HepG2 (cell line): ENCODE measurements around the gene AUTS2. TPM values are rescaled to one million over a fixed set of nuclear protein-coding genes. Genes with fewer than 3 reads are reported as not detected.

Experiments
- ATAC-seq: fragments of 200-7000 bp; cut with Tn5 transposase; 3 replicates; pipeline ENCODE4 v1.9.1; 2020; ENCODE audit warnings: mild to moderate bottlenecking, moderate library complexity
- BruUV-seq: library from RNA; stranded (reverse); fragments of 400-500 nt; replicated peaks from 2 replicates; lab custom pipeline; 2021; lab: Mats Ljungman, UMichigan
- CTCF ChIA-PET: fragments of 300-600 bp; formaldehyde crosslinking; extraction: SDS; loops from one replicate; lab custom pipeline; 2021; ENCODE audit warnings: low total read pairs, inconsistent platforms, low intra/inter-chr PET ratio; lab: Yijun Ruan, JAX
- POLR2A ChIA-PET: fragments of 350-600 bp; sonication (Branson Sonifier 250); formaldehyde crosslinking; loops from one replicate; lab custom pipeline; 2020; ENCODE audit warnings: antibody characterized with exemption, inconsistent platforms; lab: Yijun Ruan, JAX
- DNase-seq: peaks from one replicate; pipeline ENCODE4 v3.0.0-alpha.2; 2015; ENCODE audit warnings: low spot score
- FAIRE-seq: peaks from 3 replicates; lab custom pipeline; 2011; peaks lifted over from hg19 to GRCh38; lab: Jason Lieb, UNC
- H2AFZ ChIP-seq: one replicate; pipeline ENCODE4 v1.6.1; 2011; ENCODE audit warnings: low read length, inconsistent platforms
- H3K27ac ChIP-seq: fragments of 300-600 bp; 3 replicates; pipeline ENCODE4 v1.8.0; 2011; ENCODE audit warnings: mixed run types, mild to moderate bottlenecking, mixed read lengths, low read length, inconsistent platforms; ENCODE audit not compliant: insufficient read depth; ENCODE audit errors: extremely low read length
- H3K27me3 ChIP-seq, 2 experiments: fragments of 200-600 bp in 1 of 2; 2 replicates in 1 of 2; 3 replicates in 1 of 2; pipeline versions ENCODE4 v1.6.0 to v1.8.0; 2011; ENCODE audit warnings: low read length in 2 of 2, mild to moderate bottlenecking in 2 of 2, moderate library complexity in 2 of 2, inconsistent platforms in 1 of 2; ENCODE audit not compliant: insufficient read depth in 2 of 2, control insufficient read depth in 1 of 2
- H3K36me3 ChIP-seq, 2 experiments: fragments of 200-600 bp in 1 of 2; replicated peaks in 1 of 2; 2 replicates in 1 of 2; 3 replicates in 1 of 2; pipeline versions ENCODE4 v1.5.1 to v1.8.0; 2011; ENCODE audit warnings: low read length in 2 of 2, inconsistent platforms in 1 of 2; ENCODE audit not compliant: insufficient read depth in 2 of 2, control insufficient read depth in 1 of 2
- H3K4me1 ChIP-seq: 2 replicates; pipeline ENCODE4 v1.5.1; 2012; ENCODE audit warnings: low read length, inconsistent platforms; ENCODE audit not compliant: insufficient read depth
- H3K4me2 ChIP-seq: 2 replicates; pipeline ENCODE4 v1.6.0; 2011; ENCODE audit warnings: low read depth, low read length, inconsistent platforms
- H3K4me3 ChIP-seq, 3 experiments: fragments of 200-600 bp in 1 of 3; sonication (generic), shearing (Covaris generic) in 1 of 3; replicated peaks in 1 of 3; 2 replicates each; pipeline ENCODE4 v1.5.1; 2011 to 2016; ENCODE audit warnings: low read length in 3 of 3, inconsistent platforms in 2 of 3, low read depth in 2 of 3, mild to moderate bottlenecking in 2 of 3, control low read depth in 1 of 3, mixed read lengths in 1 of 3; ENCODE audit not compliant: insufficient read depth in 1 of 3
- H3K79me2 ChIP-seq: one replicate; pipeline ENCODE4 v1.6.1; 2011; ENCODE audit warnings: low read length, inconsistent platforms; ENCODE audit not compliant: insufficient read depth
- H3K9ac ChIP-seq: 2 replicates; pipeline ENCODE4 v1.6.0; 2011; ENCODE audit warnings: mild to moderate bottlenecking, low read depth, low read length, inconsistent platforms; ENCODE audit not compliant: insufficient read depth
- H3K9me3 ChIP-seq: 2 replicates; pipeline ENCODE4 v1.5.1; 2012; ENCODE audit warnings: mild to moderate bottlenecking, low read length
- H4K20me1 ChIP-seq: 2 replicates; pipeline ENCODE4 v1.6.0; 2011; ENCODE audit warnings: inconsistent platforms, mild to moderate bottlenecking, low read length, moderate library complexity; ENCODE audit not compliant: insufficient read depth
- AGO2 ChIP-seq: fragments of 200-400 bp; formaldehyde crosslinking; optimal IDR thresholded peaks from 2 replicates; pipeline ENCODE3; 2017; ENCODE audit warnings: mild to moderate bottlenecking, low read depth, low read length, moderate library complexity
- AKAP8 ChIP-seq: sonication (generic); formaldehyde crosslinking; IDR thresholded peaks from 2 replicates; pipeline ENCODE4 v1.5.1; 2020; ENCODE audit warnings: mild to moderate bottlenecking, missing genetic modification reagents
- BRF2 ChIP-seq: sonication (generic); formaldehyde crosslinking; IDR thresholded peaks from 2 replicates; pipeline ENCODE4 v1.8.1; 2022; ENCODE audit warnings: mild to moderate bottlenecking, missing genetic modification reagents
- FOSL1 ChIP-seq: sonication (generic); formaldehyde crosslinking; IDR thresholded peaks from 2 replicates; pipeline ENCODE4 v1.9.0; 2021; ENCODE audit warnings: missing genetic modification reagents, borderline replicate concordance
- MEIS1 ChIP-seq: sonication (generic); formaldehyde crosslinking; IDR thresholded peaks from 2 replicates; pipeline ENCODE4 v1.9.0; 2021; ENCODE audit warnings: mild to moderate bottlenecking, missing genetic modification reagents, moderate library complexity, borderline replicate concordance
- NFATC3 ChIP-seq: sonication (generic); formaldehyde crosslinking; IDR thresholded peaks from 2 replicates; pipeline ENCODE4 v1.5.1; 2020; ENCODE audit warnings: mild to moderate bottlenecking, missing genetic modification reagents
- ONECUT2 ChIP-seq: sonication (generic); formaldehyde crosslinking; IDR thresholded peaks from 2 replicates; pipeline ENCODE4 v1.4.0; 2020; ENCODE audit warnings: missing genetic modification reagents
- RBAK ChIP-seq: sonication (generic); formaldehyde crosslinking; IDR thresholded peaks from 2 replicates; pipeline ENCODE4 v1.5.1; 2020; ENCODE audit warnings: mild to moderate bottlenecking, missing genetic modification reagents
- TAF1 ChIP-seq: sonication (generic); formaldehyde crosslinking; IDR thresholded peaks from 2 replicates; pipeline ENCODE4 v1.4.0; 2020; ENCODE audit warnings: missing genetic modification reagents
- WGBS: methylation state at CpG from one replicate; pipeline ENCODE4 v1.1.6; 2017; ENCODE audit warnings: low lambda C conversion rate; 5-methylcytosine and 5-hydroxymethylcytosine counted together
- in situ Hi-C: cut with HindIII; loops from 2 replicates; pipeline ENCODE4 v1.10.0; 2017; ENCODE audit warnings: low pct_unique_long_range_greater_than_20kb; ENCODE audit not compliant: extremely low pct_ligation_motif_present
- intact Hi-C: fragments of 100-400 bp; cut with micrococcal nuclease; formaldehyde crosslinking; loops from one replicate; pipeline ENCODE4 v1.10.0; 2022; ENCODE audit not compliant: unreplicated experiment
- polyA plus RNA-seq, 8 experiments: library from polyadenylated mRNA; depleted of rRNA in 3 of 8; stranded (reverse) in 7 of 8; unstranded in 1 of 8; fragments of >200 nt; fragmentation: Illumina TruSeq in 4 of 8; extraction: Trizol in 4 of 8; gene quantifications; 2 replicates each; pipeline versions ENCODE4 v1.2.1 to v1.2.3, GENCODE V29; 2011 to 2016; ENCODE audit warnings: low read depth in 4 of 8, missing spikeins in 1 of 8, mixed read lengths in 1 of 8; ENCODE audit not compliant: insufficient read depth in 1 of 8
- total RNA-seq, 5 experiments: library from RNA; depleted of rRNA; stranded (reverse); fragments of >200 nt; fragmentation: Illumina TruSeq; extraction: Trizol; gene quantifications; 2 replicates each; pipeline ENCODE4 v1.2.3, GENCODE V29; 2016; ENCODE audit warnings: low read depth in 1 of 5
- TF ChIP-seq, protein P1 (sequence below): sonication (generic); formaldehyde crosslinking; IDR thresholded peaks from 2 replicates; pipeline ENCODE4 v1.4.0; 2020; ENCODE audit warnings: missing genetic modification reagents
- TF ChIP-seq, protein P2 (sequence below): IDR thresholded peaks from 2 replicates; pipeline ENCODE4 v1.6.1; 2012; ENCODE audit warnings: inconsistent platforms
- TF ChIP-seq, protein P3 (sequence below): sonication (generic); formaldehyde crosslinking; IDR thresholded peaks from 2 replicates; pipeline ENCODE4 v1.8.1; 2023; ENCODE audit warnings: mild to moderate bottlenecking, missing genetic modification reagents

AUTS2 gene
- total and polyA plus RNA-seq, 2 of the 13 experiments (the other 11 are each of a cell fraction or from before 2014, with no cell fraction given) = 0.38 TPM; not detected in 1

DNA sequence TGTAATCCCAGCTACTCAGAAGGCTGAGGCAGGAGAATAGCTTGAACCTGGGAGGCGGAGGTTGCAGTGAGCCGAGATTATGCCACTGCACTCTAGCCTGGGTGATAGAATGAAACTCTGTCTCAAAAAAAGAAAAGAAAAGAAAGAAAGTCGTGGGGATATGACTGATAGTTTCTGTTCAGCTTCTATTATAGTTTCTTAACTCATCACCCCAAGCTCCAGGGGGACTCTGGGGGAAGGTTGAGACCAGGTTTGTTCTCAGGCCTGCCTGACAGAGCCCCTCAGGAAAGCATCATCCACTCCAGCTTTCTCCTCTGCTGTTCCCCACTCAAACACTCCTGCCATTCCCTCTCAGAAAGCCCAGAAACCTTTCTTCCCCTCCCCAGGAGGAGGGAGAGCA lies 991.3 kb downstream of the AUTS2 start:
- FAIRE-seq (no peak), DNase-seq (no peak), ATAC-seq (no peak)
- no peaks in the 10 kb centered on the region for H3K36me3 ChIP-seq
- H4K20me1 ChIP-seq = no peaks in the 10 kb centered on the region
- no peaks in the 10 kb centered on the region for H3K79me2 ChIP-seq
- H3K9me3 ChIP-seq = no peaks in the 10 kb centered on the region
- BruUV-seq = no TSS peak
- in situ Hi-C loops = no loop called here
- H3K4me3 ChIP-seq = no peak overlapping the region
- no peaks in the 10 kb centered on the region; a peak in 1 of 5 replicates for H3K27me3 ChIP-seq
- intact Hi-C loops = no loop called here
- H3K4me2 ChIP-seq = no peak overlapping the region
- H3K27ac ChIP-seq = no peak overlapping the region
- no peak overlapping the region for H2AFZ ChIP-seq
- H3K9ac ChIP-seq = no peak overlapping the region
- 39% methylated on average over 3 of the region's 3 CpGs for WGBS
- TF ChIP-seq FOSL1 (CRISPR knock-in tag) = no peak
- TF ChIP-seq, protein P1, sequence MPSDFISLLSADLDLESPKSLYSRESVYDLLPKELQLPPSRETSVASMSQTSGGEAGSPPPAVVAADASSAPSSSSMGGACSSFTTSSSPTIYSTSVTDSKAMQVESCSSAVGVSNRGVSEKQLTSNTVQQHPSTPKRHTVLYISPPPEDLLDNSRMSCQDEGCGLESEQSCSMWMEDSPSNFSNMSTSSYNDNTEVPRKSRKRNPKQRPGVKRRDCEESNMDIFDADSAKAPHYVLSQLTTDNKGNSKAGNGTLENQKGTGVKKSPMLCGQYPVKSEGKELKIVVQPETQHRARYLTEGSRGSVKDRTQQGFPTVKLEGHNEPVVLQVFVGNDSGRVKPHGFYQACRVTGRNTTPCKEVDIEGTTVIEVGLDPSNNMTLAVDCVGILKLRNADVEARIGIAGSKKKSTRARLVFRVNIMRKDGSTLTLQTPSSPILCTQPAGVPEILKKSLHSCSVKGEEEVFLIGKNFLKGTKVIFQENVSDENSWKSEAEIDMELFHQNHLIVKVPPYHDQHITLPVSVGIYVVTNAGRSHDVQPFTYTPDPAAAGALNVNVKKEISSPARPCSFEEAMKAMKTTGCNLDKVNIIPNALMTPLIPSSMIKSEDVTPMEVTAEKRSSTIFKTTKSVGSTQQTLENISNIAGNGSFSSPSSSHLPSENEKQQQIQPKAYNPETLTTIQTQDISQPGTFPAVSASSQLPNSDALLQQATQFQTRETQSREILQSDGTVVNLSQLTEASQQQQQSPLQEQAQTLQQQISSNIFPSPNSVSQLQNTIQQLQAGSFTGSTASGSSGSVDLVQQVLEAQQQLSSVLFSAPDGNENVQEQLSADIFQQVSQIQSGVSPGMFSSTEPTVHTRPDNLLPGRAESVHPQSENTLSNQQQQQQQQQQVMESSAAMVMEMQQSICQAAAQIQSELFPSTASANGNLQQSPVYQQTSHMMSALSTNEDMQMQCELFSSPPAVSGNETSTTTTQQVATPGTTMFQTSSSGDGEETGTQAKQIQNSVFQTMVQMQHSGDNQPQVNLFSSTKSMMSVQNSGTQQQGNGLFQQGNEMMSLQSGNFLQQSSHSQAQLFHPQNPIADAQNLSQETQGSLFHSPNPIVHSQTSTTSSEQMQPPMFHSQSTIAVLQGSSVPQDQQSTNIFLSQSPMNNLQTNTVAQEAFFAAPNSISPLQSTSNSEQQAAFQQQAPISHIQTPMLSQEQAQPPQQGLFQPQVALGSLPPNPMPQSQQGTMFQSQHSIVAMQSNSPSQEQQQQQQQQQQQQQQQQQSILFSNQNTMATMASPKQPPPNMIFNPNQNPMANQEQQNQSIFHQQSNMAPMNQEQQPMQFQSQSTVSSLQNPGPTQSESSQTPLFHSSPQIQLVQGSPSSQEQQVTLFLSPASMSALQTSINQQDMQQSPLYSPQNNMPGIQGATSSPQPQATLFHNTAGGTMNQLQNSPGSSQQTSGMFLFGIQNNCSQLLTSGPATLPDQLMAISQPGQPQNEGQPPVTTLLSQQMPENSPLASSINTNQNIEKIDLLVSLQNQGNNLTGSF (CRISPR knock-in tag) = no peak
- no peak for TF ChIP-seq AGO2
- TF ChIP-seq MEIS1 = no peak
- no peak for TF ChIP-seq ONECUT2 (CRISPR knock-in tag)
- TF ChIP-seq, protein P2, sequence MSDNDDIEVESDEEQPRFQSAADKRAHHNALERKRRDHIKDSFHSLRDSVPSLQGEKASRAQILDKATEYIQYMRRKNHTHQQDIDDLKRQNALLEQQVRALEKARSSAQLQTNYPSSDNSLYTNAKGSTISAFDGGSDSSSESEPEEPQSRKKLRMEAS = no peak
- TF ChIP-seq NFATC3 (CRISPR knock-in tag) = no peak
- no peak for TF ChIP-seq BRF2 (CRISPR knock-in tag)
- TF ChIP-seq, protein P3, sequence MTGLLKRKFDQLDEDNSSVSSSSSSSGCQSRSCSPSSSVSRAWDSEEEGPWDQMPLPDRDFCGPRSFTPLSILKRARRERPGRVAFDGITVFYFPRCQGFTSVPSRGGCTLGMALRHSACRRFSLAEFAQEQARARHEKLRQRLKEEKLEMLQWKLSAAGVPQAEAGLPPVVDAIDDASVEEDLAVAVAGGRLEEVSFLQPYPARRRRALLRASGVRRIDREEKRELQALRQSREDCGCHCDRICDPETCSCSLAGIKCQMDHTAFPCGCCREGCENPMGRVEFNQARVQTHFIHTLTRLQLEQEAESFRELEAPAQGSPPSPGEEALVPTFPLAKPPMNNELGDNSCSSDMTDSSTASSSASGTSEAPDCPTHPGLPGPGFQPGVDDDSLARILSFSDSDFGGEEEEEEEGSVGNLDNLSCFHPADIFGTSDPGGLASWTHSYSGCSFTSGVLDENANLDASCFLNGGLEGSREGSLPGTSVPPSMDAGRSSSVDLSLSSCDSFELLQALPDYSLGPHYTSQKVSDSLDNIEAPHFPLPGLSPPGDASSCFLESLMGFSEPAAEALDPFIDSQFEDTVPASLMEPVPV (CRISPR knock-in tag) = no peak
- TF ChIP-seq AKAP8 (CRISPR knock-in tag) = no peak
- no peak for TF ChIP-seq RBAK (CRISPR knock-in tag)
- no peak for TF ChIP-seq TAF1 (CRISPR knock-in tag)
- CTCF ChIA-PET = no interaction called here
- POLR2A ChIA-PET = no interaction called here
- H3K4me1 ChIP-seq = peaks cover 11% of the 10 kb centered on the region
